Islet of Langerhans (tissue), 1 donor: ENCODE results near the gene FKBP15.

Experiments
- FAIRE-seq: peaks from one replicate; lab custom pipeline; 2011; peaks lifted over from hg19 to GRCh38; lab: Jason Lieb, UNC

Gene FKBP15

GRCh38 chr9:113183956-113184488 lies 37.1 kb downstream of the FKBP15 start:
- FAIRE-seq: no peak

GRCh38 chr9:113181165-113181564 lies 39.9 kb downstream of the FKBP15 start:
- no peak for FAIRE-seq

GRCh38 chr9:113179839-113180238 lies 41.2 kb downstream of the FKBP15 start:
- no peak for FAIRE-seq

GRCh38 chr9:113178087-113178486 lies 43.0 kb downstream of the FKBP15 start:
- FAIRE-seq: no peak

GRCh38 chr9:113177251-113177650 lies 43.8 kb downstream of the FKBP15 start:
- no peak for FAIRE-seq

GRCh38 chr9:113176803-113177202 lies 44.3 kb downstream of the FKBP15 start:
- FAIRE-seq: no peak

- no peak for FAIRE-seq
Observed at GRCh38 chr9:113173341-113173740, 47.7 kb downstream of the FKBP15 start.

GRCh38 chr9:113168809-113169208 lies 52.3 kb downstream of the FKBP15 start:
- FAIRE-seq: no peak

GRCh38 chr9:113166039-113166438 lies 55.0 kb downstream of the FKBP15 start:
- FAIRE-seq: no peak

GRCh38 chr9:113164536-113165300 lies 56.4 kb downstream of the FKBP15 start:
- FAIRE-seq: no peak

- FAIRE-seq: no peak
Observed at GRCh38 chr9:113163001-113163400, 58.1 kb downstream of the FKBP15 start.

GRCh38 chr9:113160571-113160970 lies 60.5 kb downstream of the FKBP15 start:
- FAIRE-seq: no peak

GRCh38 chr9:113158446-113158845 lies 62.6 kb downstream of the FKBP15 start:
- FAIRE-seq: no peak

- FAIRE-seq: no peak
Observed at GRCh38 chr9:113156880-113157279, 64.2 kb downstream of the FKBP15 start.

- no peak for FAIRE-seq
Observed at GRCh38 chr9:113155911-113156588, 65.0 kb downstream of the FKBP15 start.

GRCh38 chr9:113154946-113155345 lies 66.1 kb downstream of the FKBP15 start:
- FAIRE-seq: no peak

- no peak for FAIRE-seq
Observed at GRCh38 chr9:113154471-113154870, 66.6 kb downstream of the FKBP15 start.

GRCh38 chr9:113153599-113153998 lies 67.5 kb downstream of the FKBP15 start:
- no peak for FAIRE-seq

- FAIRE-seq: no peak
Observed at GRCh38 chr9:113152699-113153098, 68.4 kb downstream of the FKBP15 start.

GRCh38 chr9:113151696-113152630 lies 69.1 kb downstream of the FKBP15 start:
- no peak for FAIRE-seq

- FAIRE-seq: no peak
Observed at GRCh38 chr9:113150670-113151611, 70.1 kb downstream of the FKBP15 start, which contains the start of gene SLC31A2. Gene SLC31A2, plus strand, starts transcription at chr9:113151007. Its CDS starts 68 bp downstream, at chr9:113151075.
